Limb (tissue), 2 donors: ENCODE measurements around the gene AMIGO1.

ENCODE experiments used
- DNase-seq, 2 donors: peaks; one replicate each; pipeline ENCODE4 v3.0.0-alpha.2; 2016; ENCODE audit errors: extremely low spot score in 2 of 2

The AMIGO1 gene

GRCh38 chr1:109454497-109455133, 54.9 kb downstream of the AMIGO1 start:
- DNase-seq: no peak
